HCT116 (cell line): ENCODE measurements around the gene ACOX3. TPM values are rescaled to one million over a fixed set of nuclear protein-coding genes. Genes with fewer than 3 reads are reported as not detected.

ENCODE experiments used
- ATAC-seq: fragments of 200-7000 bp; cut with Tn5 transposase; 2 replicates; pipeline ENCODE4 v1.9.1; 2020; ENCODE audit warnings: mild to moderate bottlenecking, moderate library complexity
- BruUV-seq: library from RNA; stranded (reverse); fragments of 400-500 nt; replicated peaks from 2 replicates; lab custom pipeline; 2021; lab: Mats Ljungman, UMichigan
- CTCF ChIA-PET: fragments of 300-600 bp; sonication (Branson Sonifier 250); formaldehyde crosslinking; loops from one replicate; lab custom pipeline; 2021; ENCODE audit warnings: antibody characterized with exemption; lab: Charles Lee
- POLR2A ChIA-PET: fragments of 300-600, 350-600 bp; sonication (Branson Sonifier 250); formaldehyde crosslinking; loops from one replicate; lab custom pipeline; 2021; ENCODE audit warnings: antibody characterized with exemption; lab: Charles Lee
- RAD21 ChIA-PET, 2 experiments: fragments of 300-600 bp; sonication (Branson Sonifier 250); formaldehyde crosslinking; loops; one replicate each; lab custom pipeline; 2023; ENCODE audit warnings: low total read pairs in 2 of 2; ENCODE audit not compliant: uncharacterized antibody in 2 of 2, unreplicated experiment in 2 of 2, low non-redundant PET in 1 of 2; lab: Charles Lee
- DNase-seq: peaks from one replicate; pipeline ENCODE4 v3.0.0-alpha.2; 2010; ENCODE audit warnings: low read depth, low spot score
- H2AFZ ChIP-seq: fragments of 200-600 bp; shearing (Covaris generic), sonication (generic); 2 replicates; pipeline ENCODE4 v1.6.1; 2017; ENCODE audit warnings: low read depth, mixed run types, mixed read lengths, antibody characterized with exemption, low read length; ENCODE audit not compliant: poor library complexity, severe bottlenecking
- H3K27ac ChIP-seq: 2 replicates; pipeline ENCODE4 v1.5.1; 2012; ENCODE audit warnings: low read depth, low read length
- H3K27me3 ChIP-seq: fragments of 200-600 bp; sonication (generic); 2 replicates; pipeline ENCODE4 v1.6.1; 2016; ENCODE audit warnings: mixed run types, low read length, mixed read lengths; ENCODE audit not compliant: insufficient read depth
- H3K36me3 ChIP-seq, 2 experiments: fragments of 200-500 bp in 1 of 2; fragments of 200-600 bp in 1 of 2; sonication (Bioruptor generic) in 1 of 2; sonication (generic) in 1 of 2; 2 replicates each; pipeline versions ENCODE4 v1.5.1 to v1.6.1; 2014 to 2016; ENCODE audit warnings: low read length in 2 of 2, inconsistent platforms in 1 of 2, mixed read lengths in 1 of 2, mixed run types in 1 of 2; ENCODE audit not compliant: insufficient read depth in 2 of 2, control insufficient read depth in 1 of 2
- H3K4me1 ChIP-seq, 2 experiments: fragments of 200-600 bp in 1 of 2; sonication (generic) in 1 of 2; 2 replicates each; pipeline versions ENCODE4 v1.5.1 to v1.6.1; 2012 to 2017; ENCODE audit warnings: low read length in 2 of 2, inconsistent platforms in 1 of 2, mild to moderate bottlenecking in 1 of 2, mixed read lengths in 1 of 2, mixed run types in 1 of 2, moderate library complexity in 1 of 2; ENCODE audit not compliant: insufficient read depth in 2 of 2, control insufficient read depth in 1 of 2
- H3K4me2 ChIP-seq: fragments of 200-600 bp; sonication (generic); 2 replicates; pipeline ENCODE4 v1.6.1; 2017; ENCODE audit warnings: mixed run types, low read length, mixed read lengths
- H3K4me3 ChIP-seq, 2 experiments: fragments of 200-600 bp in 1 of 2; sonication (generic) in 1 of 2; replicated peaks in 1 of 2; 2 replicates each; pipeline ENCODE4 v1.5.1; 2011 to 2016; ENCODE audit warnings: low read length in 2 of 2, control low read depth in 1 of 2, low read depth in 1 of 2, mild to moderate bottlenecking in 1 of 2, mixed read lengths in 1 of 2, mixed run types in 1 of 2
- H3K79me2 ChIP-seq: fragments of 200-600 bp; sonication (generic); 2 replicates; pipeline ENCODE4 v1.6.1; 2017; ENCODE audit warnings: mild to moderate bottlenecking, mixed run types, low read length, moderate library complexity, mixed read lengths; ENCODE audit not compliant: insufficient read depth
- H3K9ac ChIP-seq: fragments of 200-600 bp; sonication (generic); 2 replicates; pipeline ENCODE4 v1.6.1; 2016; ENCODE audit warnings: low read length, mixed read lengths
- H3K9me2 ChIP-seq: fragments of 200-600 bp; sonication (generic), shearing (Covaris generic); 2 replicates; pipeline ENCODE4 v1.6.1; 2017; ENCODE audit warnings: mixed run types, mild to moderate bottlenecking, moderate library complexity; ENCODE audit not compliant: insufficient read depth
- H3K9me3 ChIP-seq, 2 experiments: fragments of 200-500 bp in 1 of 2; fragments of 200-600 bp in 1 of 2; sonication (Bioruptor generic) in 1 of 2; sonication (generic) in 1 of 2; 2 replicates each; pipeline ENCODE4 v1.6.1; 2014 to 2017; ENCODE audit warnings: low read length in 2 of 2, mixed read lengths in 2 of 2, inconsistent platforms in 1 of 2, low read depth in 1 of 2, mild to moderate bottlenecking in 1 of 2, mixed run types in 1 of 2, moderate library complexity in 1 of 2; ENCODE audit not compliant: control insufficient read depth in 1 of 2, insufficient read depth in 1 of 2
- H4K20me1 ChIP-seq: fragments of 200-600 bp; sonication (generic), shearing (Covaris generic); 2 replicates; pipeline ENCODE4 v1.6.1; 2017; ENCODE audit warnings: mixed run types, mild to moderate bottlenecking, moderate library complexity; ENCODE audit not compliant: insufficient read depth
- CBX3 ChIP-seq: IDR thresholded peaks from 2 replicates; pipeline ENCODE4 v1.6.1; 2012; ENCODE audit warnings: low read depth
- CEBPB ChIP-seq: IDR thresholded peaks from 2 replicates; pipeline ENCODE4 v1.6.1; 2012; ENCODE audit warnings: low read depth
- EGR1 ChIP-seq: IDR thresholded peaks from 2 replicates; pipeline ENCODE4 v1.6.1; 2012; ENCODE audit warnings: low read depth
- ELF1 ChIP-seq: IDR thresholded peaks from 2 replicates; pipeline ENCODE4 v1.6.1; 2012; ENCODE audit warnings: low read depth, borderline replicate concordance
- EZH2 ChIP-seq: fragments of 200-600 bp; sonication (generic); IDR thresholded peaks from 2 replicates; pipeline ENCODE4 v1.6.1; 2017; ENCODE audit warnings: antibody characterized with exemption, mixed run types
- EZH2phosphoT487 ChIP-seq: fragments of 200-600 bp; IDR thresholded peaks from 2 replicates; pipeline ENCODE4 v1.6.1; 2018; ENCODE audit warnings: antibody characterized with exemption, borderline replicate concordance
- FOSL1 ChIP-seq: IDR thresholded peaks from 2 replicates; pipeline ENCODE4 v1.6.1; 2012; ENCODE audit warnings: low read depth
- POLR2AphosphoS5 ChIP-seq: IDR thresholded peaks from 2 replicates; pipeline ENCODE4 v1.6.1; 2011; ENCODE audit warnings: mild to moderate bottlenecking, low read depth, low read length, moderate library complexity
- RAD21 ChIP-seq: IDR thresholded peaks from 2 replicates; pipeline ENCODE4 v1.6.1; 2012; ENCODE audit warnings: low read depth, mild to moderate bottlenecking
- SIN3A ChIP-seq: IDR thresholded peaks from 2 replicates; pipeline ENCODE4 v1.6.1; 2012; ENCODE audit warnings: low read depth
- SP1 ChIP-seq: IDR thresholded peaks from 2 replicates; pipeline ENCODE4 v1.6.1; 2012; ENCODE audit warnings: low read depth
- SRF ChIP-seq: IDR thresholded peaks from 2 replicates; pipeline ENCODE4 v1.6.1; 2012; ENCODE audit warnings: low read depth
- TCF7L2 ChIP-seq: IDR thresholded peaks from 2 replicates; pipeline ENCODE4 v1.7.0; 2011; ENCODE audit warnings: borderline replicate concordance, inconsistent platforms; ENCODE audit not compliant: insufficient read depth, insufficient read length; ENCODE audit errors: extremely low read depth
- YY1 ChIP-seq: IDR thresholded peaks from 2 replicates; pipeline ENCODE4 v1.6.1; 2011; ENCODE audit warnings: low read length, low read depth, moderate library complexity, mild to moderate bottlenecking; ENCODE audit not compliant: insufficient replicate concordance; ENCODE audit errors: extremely low read depth
- ZNF274 ChIP-seq: fragments of 200-500 bp; sonication (Bioruptor generic); IDR thresholded peaks from 2 replicates; pipeline ENCODE4 v1.6.1; 2014; ENCODE audit warnings: mild to moderate bottlenecking, low read depth, low read length, inconsistent platforms
- intact Hi-C: fragments of 100-400 bp; cut with micrococcal nuclease; formaldehyde crosslinking; loops from 2 replicates; pipeline ENCODE4 v1.10.0; 2022
- total RNA-seq: library from RNA; stranded (reverse); gene quantifications from one replicate; pipeline ENCODE4 v1.2.1, GENCODE V29; 2021; ENCODE audit not compliant: unreplicated experiment
- TF ChIP-seq, protein P1 (sequence below): IDR thresholded peaks from 2 replicates; pipeline ENCODE4 v1.6.1; 2012
- TF ChIP-seq, protein P2 (sequence below): IDR thresholded peaks from 2 replicates; pipeline ENCODE4 v1.6.1; 2011; ENCODE audit warnings: mild to moderate bottlenecking, low read length, moderate library complexity; ENCODE audit not compliant: insufficient replicate concordance; ENCODE audit errors: extremely low read depth
- TF ChIP-seq, protein P3 (sequence below): IDR thresholded peaks from 2 replicates; pipeline ENCODE4 v1.6.1; 2012; ENCODE audit warnings: low read depth

Gene ACOX3
- total RNA-seq, 1 experiment from 2014 or later: 16.9 TPM

DNA sequence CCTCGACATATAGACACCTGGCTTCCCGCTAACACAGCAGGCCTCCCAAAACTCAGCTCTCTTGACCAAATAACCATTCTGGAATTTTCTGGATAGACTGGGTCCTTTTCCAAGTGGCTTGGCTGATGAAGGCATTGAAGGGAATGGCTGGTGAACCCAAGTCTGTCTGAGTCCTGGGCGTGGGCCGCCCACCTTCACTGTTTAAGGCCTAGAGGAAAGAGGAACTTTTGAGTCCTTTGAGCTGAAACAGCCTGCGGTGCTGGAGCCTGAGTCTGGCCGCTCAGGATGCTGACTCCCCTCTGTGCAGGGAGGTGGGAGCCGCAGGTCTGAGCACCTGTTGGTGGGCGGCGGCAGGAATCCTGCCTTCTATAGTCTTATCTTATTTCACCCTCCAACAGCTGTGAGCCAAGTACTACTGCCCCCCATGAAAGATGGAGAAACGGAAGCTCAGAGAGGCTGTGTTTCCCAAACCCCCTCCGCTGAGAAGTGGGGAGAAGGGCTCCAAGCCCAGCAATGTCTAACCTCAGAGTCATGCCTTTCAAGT lies 23.4 kb downstream of the ACOX3 start:
- no peak overlapping the region for H3K9ac ChIP-seq
- CTCF ChIA-PET: no interaction called here
- H3K79me2 ChIP-seq: no peaks in the 10 kb centered on the region
- RAD21 ChIA-PET: no interaction called here
- DNase-seq (no peak), ATAC-seq (no peak)
- no TSS peak for BruUV-seq
- no peaks in the 10 kb centered on the region for H3K9me3 ChIP-seq
- no peaks in the 10 kb centered on the region for H4K20me1 ChIP-seq
- peaks cover 0 to 10% of the 10 kb centered on the region in 2 experiments; a peak in 2 of 4 replicates for H3K36me3 ChIP-seq
- H3K27me3 ChIP-seq: no peaks in the 10 kb centered on the region
- H3K4me3 ChIP-seq: no peak overlapping the region
- TF ChIP-seq FOSL1 (no peak), ELF1 (no peak), TCF7L2 (no peak), RAD21 (no peak), EGR1 (no peak), YY1 (no peak), SRF (no peak), POLR2AphosphoS5 (no peak), SIN3A (no peak), ZNF274 (no peak), SP1 (no peak), CEBPB (no peak), EZH2phosphoT487 (no peak), EZH2 (no peak), CBX3 (no peak)
- TF ChIP-seq, protein P1, sequence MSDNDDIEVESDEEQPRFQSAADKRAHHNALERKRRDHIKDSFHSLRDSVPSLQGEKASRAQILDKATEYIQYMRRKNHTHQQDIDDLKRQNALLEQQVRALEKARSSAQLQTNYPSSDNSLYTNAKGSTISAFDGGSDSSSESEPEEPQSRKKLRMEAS: no peak
- TF ChIP-seq, protein P2, sequence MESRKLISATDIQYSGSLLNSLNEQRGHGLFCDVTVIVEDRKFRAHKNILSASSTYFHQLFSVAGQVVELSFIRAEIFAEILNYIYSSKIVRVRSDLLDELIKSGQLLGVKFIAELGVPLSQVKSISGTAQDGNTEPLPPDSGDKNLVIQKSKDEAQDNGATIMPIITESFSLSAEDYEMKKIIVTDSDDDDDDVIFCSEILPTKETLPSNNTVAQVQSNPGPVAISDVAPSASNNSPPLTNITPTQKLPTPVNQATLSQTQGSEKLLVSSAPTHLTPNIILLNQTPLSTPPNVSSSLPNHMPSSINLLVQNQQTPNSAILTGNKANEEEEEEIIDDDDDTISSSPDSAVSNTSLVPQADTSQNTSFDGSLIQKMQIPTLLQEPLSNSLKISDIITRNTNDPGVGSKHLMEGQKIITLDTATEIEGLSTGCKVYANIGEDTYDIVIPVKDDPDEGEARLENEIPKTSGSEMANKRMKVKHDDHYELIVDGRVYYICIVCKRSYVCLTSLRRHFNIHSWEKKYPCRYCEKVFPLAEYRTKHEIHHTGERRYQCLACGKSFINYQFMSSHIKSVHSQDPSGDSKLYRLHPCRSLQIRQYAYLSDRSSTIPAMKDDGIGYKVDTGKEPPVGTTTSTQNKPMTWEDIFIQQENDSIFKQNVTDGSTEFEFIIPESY: no peak
- TF ChIP-seq, protein P3, sequence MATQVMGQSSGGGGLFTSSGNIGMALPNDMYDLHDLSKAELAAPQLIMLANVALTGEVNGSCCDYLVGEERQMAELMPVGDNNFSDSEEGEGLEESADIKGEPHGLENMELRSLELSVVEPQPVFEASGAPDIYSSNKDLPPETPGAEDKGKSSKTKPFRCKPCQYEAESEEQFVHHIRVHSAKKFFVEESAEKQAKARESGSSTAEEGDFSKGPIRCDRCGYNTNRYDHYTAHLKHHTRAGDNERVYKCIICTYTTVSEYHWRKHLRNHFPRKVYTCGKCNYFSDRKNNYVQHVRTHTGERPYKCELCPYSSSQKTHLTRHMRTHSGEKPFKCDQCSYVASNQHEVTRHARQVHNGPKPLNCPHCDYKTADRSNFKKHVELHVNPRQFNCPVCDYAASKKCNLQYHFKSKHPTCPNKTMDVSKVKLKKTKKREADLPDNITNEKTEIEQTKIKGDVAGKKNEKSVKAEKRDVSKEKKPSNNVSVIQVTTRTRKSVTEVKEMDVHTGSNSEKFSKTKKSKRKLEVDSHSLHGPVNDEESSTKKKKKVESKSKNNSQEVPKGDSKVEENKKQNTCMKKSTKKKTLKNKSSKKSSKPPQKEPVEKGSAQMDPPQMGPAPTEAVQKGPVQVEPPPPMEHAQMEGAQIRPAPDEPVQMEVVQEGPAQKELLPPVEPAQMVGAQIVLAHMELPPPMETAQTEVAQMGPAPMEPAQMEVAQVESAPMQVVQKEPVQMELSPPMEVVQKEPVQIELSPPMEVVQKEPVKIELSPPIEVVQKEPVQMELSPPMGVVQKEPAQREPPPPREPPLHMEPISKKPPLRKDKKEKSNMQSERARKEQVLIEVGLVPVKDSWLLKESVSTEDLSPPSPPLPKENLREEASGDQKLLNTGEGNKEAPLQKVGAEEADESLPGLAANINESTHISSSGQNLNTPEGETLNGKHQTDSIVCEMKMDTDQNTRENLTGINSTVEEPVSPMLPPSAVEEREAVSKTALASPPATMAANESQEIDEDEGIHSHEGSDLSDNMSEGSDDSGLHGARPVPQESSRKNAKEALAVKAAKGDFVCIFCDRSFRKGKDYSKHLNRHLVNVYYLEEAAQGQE: no peak
- POLR2A ChIA-PET: no interaction called here
- no peak overlapping the region for H3K4me2 ChIP-seq
- no peak overlapping the region for H2AFZ ChIP-seq
- H3K27ac ChIP-seq: no peak overlapping the region
- H3K9me2 ChIP-seq: no peaks in the 10 kb centered on the region
- intact Hi-C loops: no loop called here
- peaks cover 0 to 3% of the 10 kb centered on the region in 2 experiments; a peak in 1 of 4 replicates for H3K4me1 ChIP-seq
